ENCODE results near the gene SACM1L. TPM values are rescaled to one million over a fixed set of nuclear protein-coding genes. Genes with fewer than 3 reads are reported as not detected.
"Not testable (repeated sequence)": the region's sequence is repeated elsewhere in the genome, so short reads cannot be mapped to it uniquely, and the experiment has no call there.

The SACM1L gene
- total RNA-seq, 1 donor from 2014 or later, result 27.8 TPM

- no peak for DNase-seq (ENCODE audit: low read depth, low spot score)
Observed at GRCh38 chr3:45667569-45667934, 21.6 kb upstream of the SACM1L start.

GRCh38 chr3:45670436-45670835 is 18.8 kb upstream of the SACM1L start:
- no peak for DNase-seq (ENCODE audit: low read depth, low spot score)

GRCh38 chr3:45670991-45671390 is 18.2 kb upstream of the SACM1L start:
- no peak for DNase-seq (ENCODE audit: low read depth, low spot score)

GRCh38 chr3:45673273-45673672 is 15.9 kb upstream of the SACM1L start:
- DNase-seq (ENCODE audit: low read depth, low spot score), result no peak

- DNase-seq (ENCODE audit: low read depth, low spot score), result no peak
Observed at GRCh38 chr3:45676325-45677032, 12.7 kb upstream of the SACM1L start.

- DNase-seq (ENCODE audit: low read depth, low spot score), result no peak
Observed at GRCh38 chr3:45677033-45677446, 12.2 kb upstream of the SACM1L start.

- no peak for DNase-seq (ENCODE audit: low read depth, low spot score)
Observed at GRCh38 chr3:45677841-45678240, 11.4 kb upstream of the SACM1L start.

GRCh38 chr3:45679805-45680204 is 9.4 kb upstream of the SACM1L start:
- DNase-seq (ENCODE audit: low read depth, low spot score), result no peak

- DNase-seq (ENCODE audit: low read depth, low spot score), result no peak
Observed at GRCh38 chr3:45681221-45681620, 8.0 kb upstream of the SACM1L start.

GRCh38 chr3:45681846-45682245 is 7.3 kb upstream of the SACM1L start:
- no peak for DNase-seq (ENCODE audit: low read depth, low spot score)

GRCh38 chr3:45682311-45682710 is 6.9 kb upstream of the SACM1L start:
- no peak for DNase-seq (ENCODE audit: low read depth, low spot score)

GRCh38 chr3:45682786-45683185 is 6.4 kb upstream of the SACM1L start:
- DNase-seq (ENCODE audit: low read depth, low spot score), result no peak

- no peak for DNase-seq (ENCODE audit: low read depth, low spot score)
Observed at GRCh38 chr3:45683417-45684326, 5.5 kb upstream of the SACM1L start.

- no peak for DNase-seq (ENCODE audit: low read depth, low spot score)
Observed at GRCh38 chr3:45684327-45684892, 4.8 kb upstream of the SACM1L start.

- DNase-seq (ENCODE audit: low read depth, low spot score), result not testable (repeated sequence)
Observed at GRCh38 chr3:45685722-45686121, 3.5 kb upstream of the SACM1L start.

GRCh38 chr3:45686850-45687249 is 2.3 kb upstream of the SACM1L start:
- no peak for DNase-seq (ENCODE audit: low read depth, low spot score)

- DNase-seq (ENCODE audit: low read depth, low spot score), result no peak
Observed at GRCh38 chr3:45687828-45688193, 1.4 kb upstream of the SACM1L start.

- DNase-seq (ENCODE audit: low read depth, low spot score), result no peak
Observed at GRCh38 chr3:45688194-45688881, 858 bp upstream of the SACM1L start.

- no peak for DNase-seq (ENCODE audit: low read depth, low spot score)
Observed at GRCh38 chr3:45689787-45690145, 570 bp downstream of the SACM1L start.

GRCh38 chr3:45690336-45691035 is 1.3 kb downstream of the SACM1L start:
- no peak for DNase-seq (ENCODE audit: low read depth, low spot score)

GRCh38 chr3:45691842-45692241 is 2.6 kb downstream of the SACM1L start:
- DNase-seq (ENCODE audit: low read depth, low spot score), result no peak

Measured in pulmonary artery endothelial cell (primary cell).